GM20000 (cell line): ENCODE results near the gene INSYN1.

Experiments used
- DNase-seq: peaks from one replicate; pipeline ENCODE4 v3.0.0; 2012; ENCODE audit warnings: low spot score
- TF ChIP-seq, protein P1 (sequence below): IDR thresholded peaks from 2 replicates; pipeline ENCODE4 v1.5.1; 2012; ENCODE audit warnings: mild to moderate bottlenecking, control low read depth; ENCODE audit errors: extremely low read depth, missing control alignments

INSYN1 gene

DNA sequence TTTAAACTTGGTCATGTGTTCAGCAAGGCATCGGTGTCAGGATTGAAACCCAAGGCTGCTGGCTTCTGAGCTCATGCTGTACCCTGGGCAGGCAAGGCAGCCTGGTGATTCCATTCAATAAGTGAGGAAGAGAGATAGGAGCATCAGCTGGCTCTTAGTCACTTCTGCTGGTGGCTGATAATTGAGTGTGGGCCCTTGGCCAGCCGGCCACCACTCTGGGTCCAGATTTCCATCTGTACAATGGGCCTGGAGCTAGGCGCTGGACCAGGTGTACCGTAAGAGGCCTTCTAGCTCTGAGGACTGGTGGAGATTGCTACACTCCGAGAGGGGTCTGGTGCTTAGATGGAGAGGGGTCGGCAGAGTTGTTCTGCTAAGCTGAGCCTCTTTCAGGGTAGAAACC is 64.7 kb downstream of the INSYN1 start:
- DNase-seq: no peak
- TF ChIP-seq, protein P1, sequence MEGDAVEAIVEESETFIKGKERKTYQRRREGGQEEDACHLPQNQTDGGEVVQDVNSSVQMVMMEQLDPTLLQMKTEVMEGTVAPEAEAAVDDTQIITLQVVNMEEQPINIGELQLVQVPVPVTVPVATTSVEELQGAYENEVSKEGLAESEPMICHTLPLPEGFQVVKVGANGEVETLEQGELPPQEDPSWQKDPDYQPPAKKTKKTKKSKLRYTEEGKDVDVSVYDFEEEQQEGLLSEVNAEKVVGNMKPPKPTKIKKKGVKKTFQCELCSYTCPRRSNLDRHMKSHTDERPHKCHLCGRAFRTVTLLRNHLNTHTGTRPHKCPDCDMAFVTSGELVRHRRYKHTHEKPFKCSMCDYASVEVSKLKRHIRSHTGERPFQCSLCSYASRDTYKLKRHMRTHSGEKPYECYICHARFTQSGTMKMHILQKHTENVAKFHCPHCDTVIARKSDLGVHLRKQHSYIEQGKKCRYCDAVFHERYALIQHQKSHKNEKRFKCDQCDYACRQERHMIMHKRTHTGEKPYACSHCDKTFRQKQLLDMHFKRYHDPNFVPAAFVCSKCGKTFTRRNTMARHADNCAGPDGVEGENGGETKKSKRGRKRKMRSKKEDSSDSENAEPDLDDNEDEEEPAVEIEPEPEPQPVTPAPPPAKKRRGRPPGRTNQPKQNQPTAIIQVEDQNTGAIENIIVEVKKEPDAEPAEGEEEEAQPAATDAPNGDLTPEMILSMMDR: no peak

DNA sequence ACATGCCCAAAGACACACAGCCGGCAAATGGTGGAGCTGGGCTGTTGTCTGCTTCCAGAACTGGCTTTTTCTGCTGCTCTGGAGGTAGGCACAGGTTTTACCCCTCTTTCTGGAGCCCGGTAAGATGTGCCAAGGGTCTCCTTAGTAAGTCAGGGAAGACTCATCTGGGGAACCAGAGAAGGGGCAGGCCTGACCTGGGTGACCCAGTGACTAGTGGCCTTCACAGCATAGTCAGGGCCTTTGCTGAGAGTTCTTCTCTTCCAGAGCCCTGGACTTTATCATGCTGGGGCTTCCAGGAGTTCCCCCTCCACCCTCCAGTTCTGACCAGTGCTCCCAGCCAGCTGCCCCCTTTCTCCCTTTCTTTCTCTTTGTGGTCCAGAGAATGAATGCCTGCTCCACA is 65.8 kb downstream of the INSYN1 start:
- TF ChIP-seq, protein P1: no peak
- no peak for DNase-seq

DNA sequence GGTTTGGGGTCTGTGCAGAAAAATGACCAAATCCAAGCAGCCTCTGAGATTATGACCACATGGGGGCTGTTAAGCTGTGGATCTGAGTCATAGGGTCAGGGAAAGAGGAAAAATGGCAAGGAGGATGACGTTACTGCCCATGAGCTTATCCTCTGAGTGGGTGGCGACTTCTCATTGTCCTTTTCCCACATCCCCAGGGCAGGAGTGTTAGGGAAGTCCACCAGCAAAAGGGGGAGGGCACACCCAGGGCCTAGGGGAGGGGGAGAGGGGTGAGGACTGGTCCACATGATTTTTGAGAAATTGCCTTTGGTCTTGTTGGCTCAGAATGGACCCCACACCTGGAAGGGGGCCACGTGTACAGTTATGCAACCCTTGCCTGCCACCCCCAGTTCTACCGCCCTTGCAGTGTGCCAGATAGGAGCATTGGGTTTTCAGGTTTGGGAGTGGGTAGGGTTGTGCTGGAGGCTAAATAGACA is 66.3 kb downstream of the INSYN1 start:
- DNase-seq: no peak
- TF ChIP-seq, protein P1: no peak

DNA sequence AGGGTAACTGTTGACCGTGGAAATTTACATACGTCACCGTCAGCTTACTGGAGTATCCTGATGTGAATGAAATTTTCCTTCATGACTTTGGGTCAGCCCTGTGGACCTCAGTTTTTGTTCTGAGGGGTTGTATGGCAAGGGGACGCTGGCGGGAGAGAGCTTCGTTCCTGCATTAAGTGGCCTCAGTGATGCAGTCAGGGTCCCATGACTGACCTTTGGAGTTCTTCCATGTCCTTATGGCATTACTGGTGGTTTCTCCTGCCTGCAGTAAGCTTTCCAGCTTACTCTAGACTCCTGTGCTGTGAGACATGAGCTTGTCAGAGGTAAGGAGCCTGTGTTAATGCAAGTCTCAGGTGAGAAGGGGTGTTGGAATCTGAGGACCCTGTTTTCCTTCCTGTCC is 67.2 kb downstream of the INSYN1 start:
- TF ChIP-seq, protein P1: no peak
- no peak for DNase-seq
